ENCODE measurements around the gene NUDT21.

GRCh38 chr16:56420613-56421012, 30.5 kb downstream of the NUDT21 start:
- TF ChIP-seq CTCF (IDR thresholded peaks at IDR 0.05 in 4 of 5, conservative IDR thresholded peaks at IDR 0.05 in 1 of 5) = no peak
- TF ChIP-seq POLR2A (IDR thresholded peaks at IDR 0.05) = no peak

Data from gastrocnemius medialis (tissue), 4 donors.